C4-2B (cell line): ENCODE data around the gene TLE7.

Experiments used
- ZFX ChIP-seq: fragments of 450-650 bp; IDR thresholded peaks from 2 replicates; pipeline ENCODE4 v1.6.1; 2017
- TF ChIP-seq, protein P1 (sequence below): fragments of 450-650 bp; conservative IDR thresholded peaks from 2 replicates; pipeline ENCODE4 v1.5.1; 2017; ENCODE audit warnings: mild to moderate bottlenecking

DNA sequence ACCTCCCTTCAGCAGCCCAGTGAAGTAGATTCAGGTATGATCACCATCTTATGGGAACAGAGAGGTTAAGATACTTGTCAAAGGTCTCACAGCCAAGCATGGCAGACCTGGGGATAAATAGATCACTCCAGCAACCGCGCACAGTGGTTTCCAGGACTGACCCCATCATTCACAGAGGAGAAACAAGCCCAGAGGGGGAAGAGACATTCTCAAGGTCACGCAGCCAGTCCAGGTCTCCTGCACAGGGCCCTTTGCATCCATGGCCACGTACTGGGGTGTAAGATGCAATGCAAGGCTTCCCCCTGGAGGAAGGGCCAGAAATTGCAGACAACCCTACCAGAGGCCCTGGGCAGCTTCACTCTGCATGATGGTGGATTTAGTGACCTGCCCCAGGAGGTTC lies 19.9 kb downstream of the TLE7 start:
- TF ChIP-seq, protein P1, sequence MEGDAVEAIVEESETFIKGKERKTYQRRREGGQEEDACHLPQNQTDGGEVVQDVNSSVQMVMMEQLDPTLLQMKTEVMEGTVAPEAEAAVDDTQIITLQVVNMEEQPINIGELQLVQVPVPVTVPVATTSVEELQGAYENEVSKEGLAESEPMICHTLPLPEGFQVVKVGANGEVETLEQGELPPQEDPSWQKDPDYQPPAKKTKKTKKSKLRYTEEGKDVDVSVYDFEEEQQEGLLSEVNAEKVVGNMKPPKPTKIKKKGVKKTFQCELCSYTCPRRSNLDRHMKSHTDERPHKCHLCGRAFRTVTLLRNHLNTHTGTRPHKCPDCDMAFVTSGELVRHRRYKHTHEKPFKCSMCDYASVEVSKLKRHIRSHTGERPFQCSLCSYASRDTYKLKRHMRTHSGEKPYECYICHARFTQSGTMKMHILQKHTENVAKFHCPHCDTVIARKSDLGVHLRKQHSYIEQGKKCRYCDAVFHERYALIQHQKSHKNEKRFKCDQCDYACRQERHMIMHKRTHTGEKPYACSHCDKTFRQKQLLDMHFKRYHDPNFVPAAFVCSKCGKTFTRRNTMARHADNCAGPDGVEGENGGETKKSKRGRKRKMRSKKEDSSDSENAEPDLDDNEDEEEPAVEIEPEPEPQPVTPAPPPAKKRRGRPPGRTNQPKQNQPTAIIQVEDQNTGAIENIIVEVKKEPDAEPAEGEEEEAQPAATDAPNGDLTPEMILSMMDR = peak; percentile 69
- no peak for TF ChIP-seq ZFX
